Stimulated activated CD8-positive, alpha-beta memory T cell treated with anti-CD3 and anti-CD28 coated beads, Interleukin-2, amount 100 ng/mL, for 48 hours (primary cell): ENCODE measurements around the gene PSMB1.

Source experiments
- DNase-seq, 2 donors: peaks; one replicate each; pipeline ENCODE4 v3.0.0-alpha.2; 2020; ENCODE audit warnings: low read depth in 2 of 2

PSMB1 gene

GRCh38 chr6:170552765-170553533, at the start of gene PSMB1:
Gene PSMB1, minus strand, starts transcription at chr6:170553307. Its CDS starts 65 bp downstream, at chr6:170553242.
- peak; percentile 71 to 83 for DNase-seq

GRCh38 chr6:170597278-170597677, 44.2 kb upstream of the PSMB1 start:
- no peak for DNase-seq

GRCh38 chr6:170596426-170596825, 43.3 kb upstream of the PSMB1 start:
- DNase-seq, result no peak

- DNase-seq, result no peak
Observed at GRCh38 chr6:170590725-170591124, 37.6 kb upstream of the PSMB1 start.

- no peak for DNase-seq
Observed at GRCh38 chr6:170584954-170585498, 31.9 kb upstream of the PSMB1 start.

- DNase-seq, result peak; percentile 86 to 88
Observed at GRCh38 chr6:170584181-170584953, 31.3 kb upstream of the PSMB1 start, which contains the start of gene PDCD2. Gene PDCD2, minus strand, starts transcription at chr6:170584637. Its CDS starts 56 bp downstream, at chr6:170584581.

GRCh38 chr6:170583756-170584180, 30.7 kb upstream of the PSMB1 start:
- DNase-seq, result no peak

- DNase-seq, result no peak
Observed at GRCh38 chr6:170578909-170579308, 25.8 kb upstream of the PSMB1 start.

GRCh38 chr6:170575250-170575649, 22.1 kb upstream of the PSMB1 start:
- DNase-seq, result no peak

GRCh38 chr6:170572704-170573466, 19.8 kb upstream of the PSMB1 start:
- no peak for DNase-seq

GRCh38 chr6:170564936-170565530, 11.9 kb upstream of the PSMB1 start:
- DNase-seq, result no peak

GRCh38 chr6:170561555-170561954, 8.4 kb upstream of the PSMB1 start:
- DNase-seq, result no peak

GRCh38 chr6:170555305-170555704, 2.2 kb upstream of the PSMB1 start:
- no peak for DNase-seq

- DNase-seq, result no peak
Observed at GRCh38 chr6:170554796-170555137, 1.7 kb upstream of the PSMB1 start.

- peak; percentile 89 to 96 for DNase-seq
Observed at GRCh38 chr6:170554013-170554795, 1.1 kb upstream of the PSMB1 start, which contains the start of gene TBP. Gene TBP, plus strand, starts transcription at chr6:170554369. Its CDS starts 2,661 bp downstream, at chr6:170557030.

GRCh38 chr6:170553534-170554012, 466 bp upstream of the PSMB1 start:
- no peak for DNase-seq

GRCh38 chr6:170545405-170545804, 7.7 kb downstream of the PSMB1 start:
- no peak for DNase-seq

- no peak for DNase-seq
Observed at GRCh38 chr6:170542031-170542719, 10.9 kb downstream of the PSMB1 start.

- no peak for DNase-seq
Observed at GRCh38 chr6:170537329-170537728, 15.8 kb downstream of the PSMB1 start.

GRCh38 chr6:170536671-170537070, 16.4 kb downstream of the PSMB1 start:
- DNase-seq, result no peak
